HG03457 (cell line): Measurements from ENCODE around the gene PRR14L.
"Not testable (repeated sequence)": the region's sequence is repeated elsewhere in the genome, so short reads cannot be mapped to it uniquely, and the experiment has no call there.

ENCODE experiments used
- ATAC-seq: cut with Tn5 transposase; IDR thresholded peaks from one replicate; pipeline ENCODE4 v1.9.1; 2021; ENCODE audit warnings: moderate number of reproducible peaks; ENCODE audit not compliant: unreplicated experiment

The PRR14L gene

DNA sequence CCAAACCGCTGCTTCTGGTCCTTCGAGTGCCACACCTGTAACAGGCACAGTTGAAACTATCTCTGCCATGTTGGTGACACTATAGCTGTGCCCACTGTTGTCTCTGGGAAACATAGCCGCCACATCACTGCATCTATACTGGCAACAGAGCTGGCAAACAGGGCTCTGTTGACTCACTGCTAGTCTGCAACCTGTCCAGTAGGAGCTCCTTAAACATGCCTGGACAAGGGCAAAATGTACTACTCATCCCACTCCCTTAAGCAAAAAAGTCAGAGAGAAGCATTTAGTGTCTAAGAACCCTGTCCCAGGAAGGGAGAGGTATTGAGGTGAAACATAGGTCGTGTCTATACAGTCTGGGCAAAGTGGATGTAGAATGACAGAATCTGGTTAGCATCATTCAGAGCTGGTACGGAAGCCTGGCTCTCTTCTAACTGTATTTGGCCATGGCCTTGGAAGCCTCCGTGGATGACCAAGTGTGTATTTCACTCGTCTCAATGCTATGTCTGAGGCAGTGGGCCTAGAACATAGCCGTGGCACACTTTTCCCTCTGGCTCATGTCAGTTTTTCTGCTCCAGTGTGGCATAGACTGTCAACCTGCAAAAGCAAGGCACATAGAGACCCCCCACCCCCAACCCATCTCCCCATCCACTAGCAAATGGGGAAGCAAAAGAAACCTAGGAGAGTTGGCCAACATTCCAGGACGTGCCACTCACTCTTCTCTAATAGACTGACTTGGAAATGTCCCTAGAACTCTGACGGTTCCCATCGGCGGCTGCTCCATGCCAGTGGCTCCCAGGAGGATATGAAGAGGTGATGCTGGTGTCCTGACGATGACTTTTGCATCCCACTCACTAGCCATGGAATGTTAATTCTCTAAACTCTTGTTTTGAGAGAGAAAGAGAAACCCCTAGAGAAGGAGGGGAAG is 66.5 kb downstream of the PRR14L start:
- no peak for ATAC-seq

DNA sequence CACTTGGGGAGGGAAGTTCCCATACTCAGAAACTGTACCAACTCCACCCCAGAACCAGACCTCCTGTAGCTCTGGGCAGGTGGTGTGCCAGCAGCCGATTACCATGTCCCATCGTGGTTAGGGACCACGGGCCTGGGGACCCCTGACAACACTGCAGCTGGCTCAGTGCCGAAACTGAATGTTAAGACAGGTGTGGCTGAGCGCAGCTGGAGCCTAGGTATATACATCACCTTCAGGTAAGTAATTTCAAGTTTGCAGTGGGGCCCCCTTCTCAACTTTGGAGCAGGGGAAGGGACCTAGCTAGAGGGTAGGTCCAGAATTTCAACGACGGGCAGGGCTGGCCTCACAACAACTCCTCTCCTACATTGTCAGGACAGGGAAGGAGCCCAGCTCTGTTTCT is 67.2 kb downstream of the PRR14L start:
- ATAC-seq: no peak

DNA sequence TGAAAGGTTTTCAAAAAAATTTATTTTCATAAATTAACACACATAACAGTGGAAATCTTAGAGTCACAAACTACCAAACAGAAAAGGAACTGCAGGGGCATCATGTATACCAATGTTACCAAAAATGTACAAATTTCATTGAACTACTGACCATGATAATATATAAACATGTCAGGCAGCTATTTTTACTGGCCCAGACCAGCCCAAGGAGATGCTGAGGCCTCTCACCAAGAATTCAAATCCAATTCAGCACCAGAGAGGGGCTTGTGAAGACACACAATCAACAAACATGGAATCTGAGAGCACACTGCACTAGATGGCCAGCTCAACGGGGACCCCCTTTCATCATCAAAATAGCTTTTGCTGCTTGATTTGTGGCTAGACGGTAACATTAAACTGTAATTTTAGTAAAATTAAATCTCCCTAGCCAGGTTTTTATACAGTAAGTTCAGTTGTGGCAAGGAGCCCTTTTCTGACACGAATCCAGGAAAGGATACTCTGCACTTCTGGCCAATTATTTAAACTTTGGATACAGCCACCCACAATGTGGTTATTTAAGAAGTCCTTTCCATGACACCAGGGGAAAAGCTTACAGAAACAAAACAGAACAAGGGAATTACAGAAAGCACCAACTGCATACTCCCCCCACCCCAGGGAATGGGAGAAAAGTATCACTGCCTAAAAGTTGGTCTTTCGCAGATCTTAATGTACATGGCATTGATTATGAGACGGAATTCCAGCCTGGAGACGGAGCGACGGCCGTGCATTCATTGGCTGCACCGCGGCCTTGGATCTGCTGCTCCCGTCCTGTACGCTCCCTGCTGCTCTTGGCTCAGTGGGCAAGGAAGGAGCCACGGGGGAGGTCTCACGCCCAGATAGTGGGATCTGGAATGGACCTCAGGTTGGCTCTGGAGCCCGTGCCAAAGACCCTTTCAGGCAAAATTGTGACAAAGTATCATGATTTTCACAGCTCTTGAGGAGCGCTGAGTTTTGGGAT is 68.3 kb downstream of the PRR14L start:
- no peak for ATAC-seq

DNA sequence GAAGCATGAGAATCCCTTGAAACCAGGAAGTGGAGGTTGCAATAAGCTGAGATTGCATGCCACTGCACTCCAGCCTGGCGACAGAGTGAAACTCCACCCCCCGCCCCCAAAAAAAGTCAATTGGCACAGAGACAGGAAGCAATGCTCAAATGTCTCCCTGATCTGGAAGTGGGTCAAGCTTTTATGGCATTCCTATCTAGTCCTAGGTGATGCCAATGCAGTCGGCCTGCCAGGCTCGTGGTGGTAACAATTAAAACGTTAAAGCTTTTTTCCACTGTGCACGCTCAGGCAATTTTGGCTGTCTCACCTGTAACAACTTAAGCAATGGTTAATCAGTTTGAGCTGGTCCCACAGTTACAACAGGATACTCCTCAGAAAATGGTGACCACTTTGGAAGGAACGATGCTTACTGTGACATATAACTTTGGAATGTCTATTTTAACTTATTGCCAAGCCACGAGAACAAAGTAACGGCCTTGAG is 69.0 kb downstream of the PRR14L start:
- ATAC-seq: no peak

DNA sequence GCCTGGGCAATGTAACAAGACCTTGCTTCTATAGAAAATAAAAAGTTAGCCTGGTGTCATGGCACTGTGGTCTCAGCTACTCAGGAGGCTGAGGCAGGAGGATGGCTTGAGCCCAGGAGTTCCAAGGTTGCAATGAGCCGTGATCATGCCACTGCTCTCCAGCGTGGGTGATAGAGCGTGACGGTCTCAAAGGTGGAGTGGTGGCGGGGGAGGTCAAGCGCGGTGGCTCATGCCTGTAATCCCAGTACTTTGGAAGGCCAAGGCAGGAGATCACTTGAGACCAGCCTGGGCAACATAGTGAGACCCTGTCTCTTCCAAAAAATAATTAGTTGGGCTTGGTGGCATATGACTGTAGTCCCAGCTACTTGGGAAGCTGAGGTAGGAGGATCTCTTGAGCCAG is 71.2 kb downstream of the PRR14L start:
- ATAC-seq: no peak

DNA sequence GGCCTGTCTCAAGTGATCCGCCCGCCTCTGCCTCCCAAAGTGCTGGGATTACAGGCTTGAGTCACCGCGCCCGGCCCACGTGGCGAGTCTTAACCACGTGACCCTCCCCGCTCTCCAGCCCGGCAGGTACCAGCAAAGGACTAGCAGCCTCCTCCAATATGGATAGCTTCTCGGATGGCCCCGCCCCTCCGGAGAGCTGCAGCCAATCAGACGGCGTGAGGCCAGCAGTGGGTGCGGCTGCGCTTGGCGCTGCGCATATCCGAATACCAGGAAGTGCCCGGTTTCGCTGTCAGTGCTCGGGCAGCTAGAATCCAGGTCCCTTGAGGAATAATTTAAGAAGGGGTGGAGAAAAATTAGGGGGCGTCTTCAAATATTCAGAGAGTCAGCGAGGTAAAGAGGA is 73.2 kb downstream of the PRR14L start:
- peak; percentile 80 for ATAC-seq

DNA sequence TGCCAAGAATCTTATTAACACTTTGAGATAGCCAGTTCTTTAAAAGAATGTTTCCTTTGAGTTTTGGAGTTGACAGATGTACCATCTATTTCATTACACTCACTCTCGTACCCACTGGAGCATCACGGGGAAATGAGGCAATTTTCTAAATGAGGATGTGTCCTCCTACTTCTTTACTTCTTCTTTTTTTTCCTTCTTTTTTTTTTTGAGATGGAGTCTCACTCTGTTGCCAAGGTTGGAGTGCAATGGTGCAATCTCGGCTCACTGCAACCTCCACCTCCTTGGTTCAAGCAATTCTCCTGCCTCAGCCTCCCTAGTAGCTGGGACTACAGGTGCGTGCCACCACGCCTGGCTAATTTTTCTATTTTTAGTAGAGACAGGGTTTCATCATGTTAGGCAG is 75.7 kb downstream of the PRR14L start:
- not testable (repeated sequence) for ATAC-seq

DNA sequence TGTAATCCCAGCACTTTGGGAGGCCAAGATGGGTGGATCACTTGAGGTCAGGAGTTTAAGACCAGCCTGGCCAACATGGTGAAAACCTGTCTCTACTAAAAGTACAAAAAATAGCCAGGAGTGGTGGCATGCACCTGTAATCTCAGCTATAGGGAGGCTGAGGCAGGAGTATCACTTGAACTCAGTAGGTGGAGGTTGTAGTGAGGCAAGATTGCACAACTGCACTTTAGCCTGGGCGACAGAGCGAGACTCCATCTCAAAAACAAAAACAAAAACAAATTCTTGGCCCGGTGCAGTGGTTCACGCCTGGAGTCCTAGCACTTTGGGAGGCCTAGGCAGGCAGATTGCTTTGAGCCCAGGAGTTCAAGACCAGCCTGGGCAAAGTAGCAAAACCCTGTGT is 81.1 kb downstream of the PRR14L start:
- not testable (repeated sequence) for ATAC-seq

DNA sequence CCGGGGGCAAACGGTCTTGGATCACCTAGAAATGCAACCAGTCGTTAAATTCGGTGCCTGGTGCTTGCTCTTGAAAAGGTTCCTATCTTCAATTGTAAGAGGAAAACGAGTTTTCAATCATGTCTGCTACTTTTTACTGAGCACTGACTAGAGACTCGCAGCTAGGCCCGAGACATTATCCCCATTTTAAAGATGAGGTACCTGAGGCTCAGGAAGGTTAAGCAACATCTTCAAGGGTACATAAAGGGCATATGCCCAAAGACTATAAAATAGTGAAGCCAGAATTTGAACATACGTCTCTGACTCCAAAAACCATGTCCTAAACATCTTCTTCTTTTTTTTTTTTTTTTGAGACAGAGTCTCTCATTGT is 87.3 kb downstream of the PRR14L start:
- ATAC-seq: no peak

DNA sequence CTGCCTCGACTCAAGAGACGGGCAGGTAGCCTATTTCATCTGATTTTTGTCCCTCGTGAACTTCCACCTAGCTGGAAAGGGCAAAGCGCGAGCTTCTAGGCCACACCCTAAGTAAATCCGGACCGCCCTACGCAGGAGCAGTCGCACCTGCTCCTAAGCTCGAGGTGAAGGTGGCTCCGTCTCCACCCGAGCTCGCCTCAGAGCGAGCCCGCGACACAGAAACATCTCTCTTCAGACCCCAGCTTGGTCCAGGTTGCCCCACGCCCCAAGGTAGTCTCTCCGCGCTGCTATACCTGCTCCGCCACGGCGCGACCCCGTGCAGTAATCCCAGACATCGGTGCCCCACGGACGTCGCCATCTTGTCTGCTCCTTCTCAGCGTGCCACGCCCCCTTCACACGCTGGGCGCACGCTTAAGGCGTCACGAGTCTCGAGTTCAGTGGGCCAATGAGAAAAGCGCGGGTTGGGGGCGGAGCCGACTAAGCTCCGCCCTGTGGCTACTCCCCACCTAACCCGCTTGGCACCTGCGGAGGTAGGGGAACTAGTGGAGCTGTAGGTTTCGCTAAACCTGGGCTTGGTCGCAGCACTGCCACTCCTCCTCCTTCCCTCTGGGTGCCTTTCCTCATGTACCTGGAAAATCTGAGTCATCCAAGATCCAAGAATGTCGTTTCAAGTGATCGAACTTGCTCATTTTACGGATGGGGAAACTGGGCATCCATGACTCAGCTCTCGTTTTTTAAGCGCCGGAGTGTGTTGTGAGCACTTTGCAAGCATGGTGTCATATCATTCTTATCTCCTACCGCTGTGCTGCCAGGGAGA is 87.9 kb downstream of the PRR14L start, which contains the start of gene PISD:
Gene PISD, minus strand, starts transcription at position 365 of the 817 bp plus-strand sequence. Its CDS starts 7 bp downstream, at position 358.
- ATAC-seq: peak; percentile 60

DNA sequence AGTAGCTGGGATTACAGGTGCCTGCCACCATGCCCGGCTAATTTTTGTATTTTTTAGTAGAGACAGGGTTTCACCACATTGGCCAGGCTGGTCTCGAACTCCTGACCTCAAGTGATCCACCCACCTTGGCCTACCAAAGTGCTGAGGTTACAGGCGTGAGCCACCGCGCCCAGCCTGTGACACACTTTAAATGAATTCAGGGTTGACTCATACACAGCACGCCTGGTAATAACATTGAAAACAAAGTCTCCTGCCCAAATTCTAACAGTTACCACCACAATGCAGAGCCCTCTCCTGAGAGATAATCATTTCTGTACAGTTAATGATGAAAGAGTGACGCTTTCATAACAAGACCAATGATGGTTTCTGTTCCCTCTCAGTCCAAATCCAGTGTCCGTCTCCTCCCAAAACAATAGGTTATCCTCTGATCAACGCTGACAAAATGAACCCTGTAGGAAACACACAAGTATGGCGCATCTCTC is 89.0 kb downstream of the PRR14L start:
- ATAC-seq: not testable (repeated sequence)

DNA sequence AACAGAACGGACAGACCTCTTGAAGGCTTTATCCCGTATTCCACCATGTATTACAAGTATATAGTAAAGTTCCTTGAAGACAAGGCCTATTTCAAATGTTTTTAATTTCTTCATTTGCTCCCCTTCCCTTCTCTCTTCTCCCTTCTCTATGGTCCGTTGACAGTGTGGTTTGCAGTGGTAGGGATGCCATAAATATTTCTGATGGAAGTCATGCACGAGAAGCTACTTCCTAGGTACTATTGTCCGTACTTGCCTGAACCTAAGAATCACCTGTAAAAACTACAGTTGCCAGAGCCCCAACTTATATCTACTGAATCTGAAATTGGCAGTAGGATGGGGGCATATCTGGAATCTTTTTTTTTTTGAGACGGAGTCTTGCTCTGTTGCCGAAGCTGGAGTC is 90.7 kb downstream of the PRR14L start:
- ATAC-seq: no peak

DNA sequence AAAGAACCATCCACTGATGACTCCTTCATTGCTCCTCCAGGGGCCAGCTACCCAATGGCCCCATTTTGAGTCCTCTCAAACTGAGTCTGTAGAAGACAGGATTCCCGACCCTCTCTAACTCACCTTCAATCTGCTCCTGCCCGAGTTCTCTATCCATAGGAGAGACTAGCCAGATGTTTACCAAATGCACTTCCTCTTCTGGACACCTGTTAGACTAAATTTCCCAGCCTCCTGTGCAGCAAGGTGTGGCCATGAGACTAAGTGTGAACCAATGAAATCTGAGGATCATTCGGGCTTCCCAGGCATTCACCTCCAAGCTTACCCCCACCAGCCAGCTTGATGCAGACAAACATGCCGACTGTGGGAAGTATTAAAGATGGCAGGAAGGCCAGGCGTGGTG is 95.5 kb downstream of the PRR14L start:
- ATAC-seq: no peak

DNA sequence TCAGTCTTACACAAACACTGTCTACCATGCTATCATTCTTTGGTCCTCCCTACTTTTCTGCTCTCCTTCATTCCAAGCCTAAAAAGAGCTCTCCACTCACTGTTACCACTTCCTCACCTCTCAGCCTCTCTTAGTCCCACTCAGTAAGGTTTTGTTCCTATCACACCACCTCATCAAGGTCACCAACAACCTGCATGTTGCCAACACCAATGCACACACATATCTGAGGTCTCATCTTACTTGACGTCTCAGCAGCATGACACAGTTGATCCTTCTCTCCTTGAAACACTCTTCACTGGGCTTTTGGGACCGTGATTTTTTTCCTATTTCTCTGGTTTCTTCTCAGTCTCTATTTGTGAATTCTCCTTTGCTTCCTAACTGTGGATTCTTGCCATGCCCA is 96.0 kb downstream of the PRR14L start:
- ATAC-seq: no peak

DNA sequence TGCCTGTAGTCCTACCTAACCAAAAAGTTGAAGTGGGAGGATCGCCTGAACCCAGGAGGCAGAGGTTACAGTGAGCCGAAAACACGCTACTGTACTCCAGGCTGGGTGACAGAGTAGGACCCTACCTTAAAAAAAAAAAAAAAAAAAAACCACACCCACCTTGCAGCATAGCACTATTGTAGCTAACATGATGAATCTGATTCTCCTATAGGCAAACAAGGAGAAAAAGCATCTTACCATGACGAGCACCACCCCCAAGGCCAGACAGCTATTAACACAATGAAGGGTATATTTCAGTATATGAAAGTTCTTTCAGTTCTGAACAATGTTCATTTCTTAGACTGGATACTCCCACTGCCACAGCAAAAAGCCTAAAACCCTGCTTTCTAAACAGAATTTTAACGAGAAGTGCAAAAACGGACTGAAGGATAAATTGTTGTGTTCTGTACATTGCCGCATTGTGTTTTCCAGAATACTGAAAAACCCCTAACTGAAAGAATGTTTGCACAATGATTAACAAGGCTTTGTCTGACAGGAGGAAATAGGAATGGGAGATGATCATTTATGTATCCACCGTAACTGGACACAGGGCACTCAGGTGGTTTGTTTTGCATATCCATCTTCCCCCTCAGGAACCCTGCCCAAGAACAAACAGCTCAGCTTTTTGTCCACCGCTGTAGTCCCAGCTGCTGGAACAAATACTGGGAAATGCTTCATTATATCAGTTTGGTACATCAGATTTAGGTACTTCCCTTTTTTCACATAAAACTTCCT is 96.8 kb downstream of the PRR14L start:
- ATAC-seq: no peak

DNA sequence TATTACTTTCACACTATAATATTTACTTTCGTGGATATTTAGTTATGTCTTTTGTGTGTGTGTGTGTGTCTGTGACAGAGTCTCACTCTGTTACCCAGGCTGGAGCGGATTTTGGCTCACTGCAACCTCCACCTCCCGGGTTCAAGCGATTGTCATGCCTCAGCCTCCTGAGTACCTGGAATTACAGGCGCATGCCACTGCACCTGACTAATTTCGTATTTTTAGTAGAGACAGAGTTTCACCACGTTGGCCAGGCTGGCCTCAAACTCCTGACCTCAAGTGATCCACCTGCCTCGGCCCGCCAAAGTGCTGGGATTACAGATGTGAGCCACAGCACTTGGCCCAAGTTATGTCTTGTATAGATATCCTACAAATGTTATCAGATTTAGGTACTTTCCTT is 97.8 kb downstream of the PRR14L start:
- no peak for ATAC-seq

DNA sequence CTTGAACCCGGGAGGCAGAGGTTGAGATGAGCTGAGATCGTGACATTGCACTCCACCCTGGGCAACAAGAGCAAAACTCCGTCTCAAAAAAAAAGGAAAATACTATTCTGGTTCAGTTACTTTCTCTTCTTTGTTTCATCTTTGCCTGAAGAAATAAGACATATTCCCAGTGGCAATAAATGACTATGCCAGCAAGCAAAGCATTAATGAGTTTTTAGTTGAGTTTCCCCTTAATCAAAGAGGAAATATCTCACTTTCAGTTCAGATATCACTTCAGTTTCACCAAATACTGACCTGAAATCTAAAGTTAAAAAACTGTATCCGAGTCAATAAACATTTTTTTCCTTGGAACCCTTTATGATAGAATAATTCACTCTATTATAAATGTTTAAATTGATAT is 98.3 kb downstream of the PRR14L start:
- no peak for ATAC-seq

DNA sequence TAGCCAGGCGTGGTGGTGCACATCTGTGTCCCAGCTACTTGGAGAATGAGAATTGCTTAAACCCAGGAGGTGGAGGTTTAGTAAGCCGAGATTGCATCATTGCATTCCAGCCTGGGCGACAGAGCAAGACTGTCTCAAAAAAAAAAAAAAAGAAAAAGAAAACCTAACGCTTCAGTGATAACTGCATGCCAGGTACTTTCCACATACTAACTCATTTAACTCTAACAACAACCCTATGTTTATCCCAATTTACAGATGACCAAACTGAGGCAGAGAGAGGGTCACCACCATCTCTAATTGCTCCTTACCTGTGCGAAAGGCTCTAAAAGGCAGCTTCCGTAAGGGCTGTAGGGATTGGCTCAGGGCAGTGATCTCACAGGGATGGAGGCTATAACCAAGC is 99.5 kb downstream of the PRR14L start:
- ATAC-seq: no peak

DNA sequence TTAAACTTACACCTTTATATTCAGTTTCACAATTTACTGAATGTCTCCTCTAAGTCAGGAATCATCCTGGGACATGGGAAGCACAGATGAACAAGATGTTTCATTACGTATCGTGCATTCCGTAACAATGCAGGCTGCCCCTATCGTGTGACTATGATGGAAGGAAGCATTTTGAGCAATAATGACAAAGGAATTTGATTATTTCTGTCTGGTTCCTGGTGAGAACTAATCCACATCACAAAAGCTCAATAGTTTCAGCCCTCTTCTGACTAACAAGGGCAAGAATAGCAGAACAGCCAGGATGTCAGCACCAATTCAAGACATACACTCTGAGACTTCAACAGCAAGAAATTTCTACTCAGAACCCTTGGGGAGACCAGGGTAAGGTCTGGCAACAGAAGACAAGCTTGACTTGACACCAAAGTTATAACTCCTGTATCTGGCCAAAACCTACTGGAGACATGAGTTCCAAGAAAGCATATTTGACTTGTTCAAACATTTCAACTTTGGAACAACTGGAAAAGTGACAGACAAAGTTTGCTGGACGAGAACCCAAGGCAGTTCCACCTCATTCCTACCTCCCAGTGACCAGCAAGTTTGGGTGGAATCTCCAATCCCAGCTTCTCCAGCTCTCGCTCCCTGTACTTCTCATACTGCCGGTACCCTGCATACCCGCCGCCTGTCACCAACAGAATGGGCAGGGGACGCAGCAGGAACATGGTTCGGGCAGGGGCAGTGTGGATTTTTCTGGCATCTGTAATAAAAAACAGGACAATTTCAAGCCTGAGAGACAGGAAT is 102.2 kb downstream of the PRR14L start:
- no peak for ATAC-seq
